MM.1S (cell line): ENCODE results near the gene KCNJ2.

ENCODE experiments used
- DNase-seq: peaks from one replicate; pipeline ENCODE4 v3.0.0-alpha.2; 2015
- H2AFZ ChIP-seq: fragments of 300-600 bp; sonication (generic); 2 replicates; pipeline ENCODE4 v1.6.0; 2016; ENCODE audit warnings: antibody characterized with exemption, low read length
- H3F3A ChIP-seq: fragments of 300-600 bp; sonication (generic); 2 replicates; pipeline ENCODE4 v1.6.1; 2016; ENCODE audit warnings: mild to moderate bottlenecking, antibody characterized with exemption, low read length, moderate library complexity, mixed read lengths; ENCODE audit not compliant: insufficient read depth
- H3K27ac ChIP-seq: fragments of 300-600 bp; sonication (generic); 2 replicates; pipeline ENCODE4 v1.5.1; 2016; ENCODE audit warnings: mild to moderate bottlenecking, low read length
- H3K27me3 ChIP-seq: fragments of 300-600 bp; sonication (generic); replicated peaks from 2 replicates; pipeline ENCODE4 v1.6.0; 2016; ENCODE audit warnings: low read length; ENCODE audit not compliant: insufficient read depth
- H3K36me3 ChIP-seq: fragments of 300-600 bp; sonication (generic); replicated peaks from 2 replicates; pipeline ENCODE4 v1.6.1; 2016; ENCODE audit warnings: mild to moderate bottlenecking, low read length, mixed read lengths; ENCODE audit not compliant: insufficient read depth
- H3K4me1 ChIP-seq: fragments of 300-600 bp; sonication (generic); 2 replicates; pipeline ENCODE4 v1.6.1; 2016; ENCODE audit warnings: low read length, mixed read lengths
- H3K4me2 ChIP-seq: fragments of 300-600 bp; sonication (generic); 2 replicates; pipeline ENCODE4 v1.6.0; 2016; ENCODE audit warnings: low read depth, low read length
- H3K4me3 ChIP-seq: fragments of 300-600 bp; sonication (generic); 2 replicates; pipeline ENCODE4 v1.5.1; 2016; ENCODE audit warnings: low read length, mixed read lengths
- H3K79me2 ChIP-seq: fragments of 300-600 bp; sonication (generic); 2 replicates; pipeline ENCODE4 v1.6.1; 2016; ENCODE audit warnings: mixed run types, low read length, mixed read lengths
- H3K9ac ChIP-seq: fragments of 300-600 bp; sonication (generic); 2 replicates; pipeline ENCODE4 v1.6.1; 2016; ENCODE audit warnings: low read length, mixed read lengths
- H3K9me2 ChIP-seq: fragments of 300-600 bp; sonication (generic); replicated peaks from 2 replicates; pipeline ENCODE4 v1.6.1; 2016; ENCODE audit warnings: mild to moderate bottlenecking, low read length, mixed read lengths; ENCODE audit not compliant: insufficient read depth
- H3K9me3 ChIP-seq: fragments of 300-600 bp; sonication (generic); replicated peaks from 2 replicates; pipeline ENCODE4 v1.6.1; 2016; ENCODE audit warnings: mild to moderate bottlenecking, low read length, mixed read lengths; ENCODE audit not compliant: insufficient read depth
- H4K20me1 ChIP-seq: fragments of 300-600 bp; sonication (generic); 2 replicates; pipeline ENCODE4 v1.6.1; 2016; ENCODE audit warnings: mild to moderate bottlenecking, low read length, moderate library complexity, mixed read lengths; ENCODE audit not compliant: insufficient read depth
- EZH2 ChIP-seq: fragments of 300-600 bp; sonication (generic); optimal IDR thresholded peaks from 2 replicates; pipeline ENCODE3; 2017; ENCODE audit warnings: low read depth, mild to moderate bottlenecking, antibody characterized with exemption, low read length, mixed read lengths
- EZH2phosphoT487 ChIP-seq: fragments of 300-600 bp; sonication (generic); IDR thresholded peaks from 2 replicates; pipeline ENCODE4 v1.6.1; 2018; ENCODE audit warnings: antibody characterized with exemption, low read length
- TF ChIP-seq, protein P1 (sequence below): fragments of 300-600 bp; sonication (generic); IDR thresholded peaks from 2 replicates; pipeline ENCODE4 v1.5.1; 2016; ENCODE audit warnings: antibody characterized with exemption, low read length, mixed read lengths

KCNJ2 gene

DNA sequence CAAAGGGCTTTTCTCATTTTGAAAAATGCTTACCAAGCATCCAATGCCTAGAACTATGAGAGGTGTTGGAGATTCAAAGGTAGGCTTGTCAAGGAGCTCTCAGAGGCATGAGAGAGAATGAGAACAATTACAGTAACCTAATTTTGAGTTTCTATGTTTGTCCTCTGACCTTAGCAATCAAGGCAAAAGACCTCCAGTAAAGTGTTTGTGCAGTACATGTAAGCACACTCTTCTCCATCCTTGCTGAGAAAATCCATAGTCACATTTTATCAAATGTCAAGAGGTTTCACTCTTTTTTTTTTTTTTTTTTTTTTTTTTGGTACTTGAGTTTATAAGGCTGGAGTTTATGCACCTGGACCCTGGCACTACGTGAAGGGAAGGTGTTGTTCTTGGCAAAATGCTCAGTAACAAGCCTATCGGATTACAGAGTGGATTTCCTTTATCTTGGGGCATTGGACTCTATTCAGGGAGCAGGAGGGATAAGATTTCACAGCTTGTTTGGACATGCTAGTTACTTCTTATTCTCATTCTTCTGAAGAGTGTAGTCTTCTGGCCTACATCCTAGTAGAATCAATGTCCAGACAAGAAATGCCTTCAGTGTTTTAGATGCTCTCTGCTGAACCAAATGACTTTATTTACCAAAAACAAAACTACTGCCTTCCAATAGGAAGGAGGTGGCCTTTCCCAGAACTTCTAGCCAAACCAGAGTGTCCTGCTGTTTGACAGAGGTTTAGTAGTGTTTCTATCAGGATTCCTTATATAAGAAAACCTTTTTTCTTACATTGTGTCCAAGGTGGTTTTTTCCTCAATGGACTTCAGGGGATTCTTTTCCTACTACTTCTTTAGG is 21.9 kb downstream of the KCNJ2 start:
- H3K9me3 ChIP-seq, result no peaks in the 10 kb centered on the region
- TF ChIP-seq EZH2 (no peak), EZH2phosphoT487 (no peak)
- TF ChIP-seq, protein P1, sequence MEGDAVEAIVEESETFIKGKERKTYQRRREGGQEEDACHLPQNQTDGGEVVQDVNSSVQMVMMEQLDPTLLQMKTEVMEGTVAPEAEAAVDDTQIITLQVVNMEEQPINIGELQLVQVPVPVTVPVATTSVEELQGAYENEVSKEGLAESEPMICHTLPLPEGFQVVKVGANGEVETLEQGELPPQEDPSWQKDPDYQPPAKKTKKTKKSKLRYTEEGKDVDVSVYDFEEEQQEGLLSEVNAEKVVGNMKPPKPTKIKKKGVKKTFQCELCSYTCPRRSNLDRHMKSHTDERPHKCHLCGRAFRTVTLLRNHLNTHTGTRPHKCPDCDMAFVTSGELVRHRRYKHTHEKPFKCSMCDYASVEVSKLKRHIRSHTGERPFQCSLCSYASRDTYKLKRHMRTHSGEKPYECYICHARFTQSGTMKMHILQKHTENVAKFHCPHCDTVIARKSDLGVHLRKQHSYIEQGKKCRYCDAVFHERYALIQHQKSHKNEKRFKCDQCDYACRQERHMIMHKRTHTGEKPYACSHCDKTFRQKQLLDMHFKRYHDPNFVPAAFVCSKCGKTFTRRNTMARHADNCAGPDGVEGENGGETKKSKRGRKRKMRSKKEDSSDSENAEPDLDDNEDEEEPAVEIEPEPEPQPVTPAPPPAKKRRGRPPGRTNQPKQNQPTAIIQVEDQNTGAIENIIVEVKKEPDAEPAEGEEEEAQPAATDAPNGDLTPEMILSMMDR, result no peak
- no peaks in the 10 kb centered on the region for H3K27me3 ChIP-seq
- no peaks in the 10 kb centered on the region for H3K4me1 ChIP-seq
- no peaks in the 10 kb centered on the region for H3F3A ChIP-seq
- no peak overlapping the region for H3K9ac ChIP-seq
- H3K9me2 ChIP-seq, result no peaks in the 10 kb centered on the region
- no peaks in the 10 kb centered on the region for H3K36me3 ChIP-seq
- H3K79me2 ChIP-seq, result no peaks in the 10 kb centered on the region
- H3K27ac ChIP-seq, result no peak overlapping the region
- no peak overlapping the region for H3K4me3 ChIP-seq
- H4K20me1 ChIP-seq, result no peaks in the 10 kb centered on the region
- no peak for DNase-seq
- H3K4me2 ChIP-seq, result no peak overlapping the region
- no peak overlapping the region for H2AFZ ChIP-seq

DNA sequence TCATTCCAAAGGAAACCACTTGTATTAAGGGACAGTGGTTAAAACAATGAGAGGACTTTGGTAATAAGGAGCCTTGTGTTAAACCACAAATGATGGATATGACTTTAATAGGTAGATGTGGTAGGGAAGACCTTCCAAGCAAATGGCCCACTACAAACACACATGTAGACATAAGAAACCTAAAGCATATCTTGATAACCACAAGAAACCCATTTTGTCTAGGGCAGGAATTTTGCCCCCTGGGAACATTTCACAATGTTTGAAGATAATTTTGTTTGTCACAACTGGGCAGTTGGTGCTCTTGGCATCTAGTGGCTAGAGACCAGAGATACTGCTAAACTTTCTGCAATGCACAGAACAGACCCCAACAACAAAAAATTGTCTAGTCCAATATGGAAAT is 25.8 kb downstream of the KCNJ2 start:
- no peaks in the 10 kb centered on the region for H3K4me1 ChIP-seq
- H4K20me1 ChIP-seq, result no peaks in the 10 kb centered on the region
- H3K4me2 ChIP-seq, result no peak overlapping the region
- no peaks in the 10 kb centered on the region for H3F3A ChIP-seq
- H2AFZ ChIP-seq, result no peak overlapping the region
- H3K9me3 ChIP-seq, result no peaks in the 10 kb centered on the region
- no peaks in the 10 kb centered on the region for H3K79me2 ChIP-seq
- no peak overlapping the region for H3K4me3 ChIP-seq
- no peak overlapping the region for H3K9ac ChIP-seq
- no peak for DNase-seq
- TF ChIP-seq EZH2, result no peak
- TF ChIP-seq, protein P1, result no peak
- no peak for TF ChIP-seq EZH2phosphoT487
- no peaks in the 10 kb centered on the region for H3K9me2 ChIP-seq
- H3K27ac ChIP-seq, result no peak overlapping the region
- no peaks in the 10 kb centered on the region for H3K27me3 ChIP-seq
- H3K36me3 ChIP-seq, result no peaks in the 10 kb centered on the region

DNA sequence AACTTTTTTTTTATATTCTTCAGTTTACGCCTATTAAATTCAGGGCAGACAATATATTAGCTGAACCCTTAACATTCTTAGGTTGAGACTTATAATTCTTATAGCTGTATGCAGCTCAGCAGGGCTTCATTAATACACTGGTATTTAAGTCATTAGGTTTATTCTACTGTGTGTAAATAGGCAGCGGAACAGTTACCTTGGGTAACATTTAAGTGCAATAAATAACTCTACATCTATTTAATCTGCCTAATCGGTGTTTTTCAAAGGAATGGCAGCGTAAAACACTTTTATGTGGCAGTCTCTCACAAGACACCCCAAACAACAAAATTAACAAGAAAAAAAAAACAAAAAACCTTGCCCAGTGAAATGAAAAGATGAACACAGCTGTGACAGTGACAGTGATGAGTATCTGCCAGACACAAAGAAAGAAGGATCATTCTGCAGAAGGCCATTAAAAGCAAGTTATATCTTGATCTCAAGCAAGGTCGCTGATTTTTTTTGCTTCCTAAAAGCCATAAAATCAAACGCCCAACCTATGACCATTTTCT is 32.6 kb downstream of the KCNJ2 start:
- no peaks in the 10 kb centered on the region for H3K4me1 ChIP-seq
- DNase-seq, result no peak
- no peaks in the 10 kb centered on the region for H3F3A ChIP-seq
- H3K9me3 ChIP-seq, result no peaks in the 10 kb centered on the region
- no peaks in the 10 kb centered on the region for H3K36me3 ChIP-seq
- no peak for TF ChIP-seq EZH2
- TF ChIP-seq EZH2phosphoT487, result no peak
- TF ChIP-seq, protein P1, result no peak
- H4K20me1 ChIP-seq, result no peaks in the 10 kb centered on the region
- H3K9me2 ChIP-seq, result no peaks in the 10 kb centered on the region
- H3K9ac ChIP-seq, result no peak overlapping the region
- H3K4me3 ChIP-seq, result no peak overlapping the region
- H3K4me2 ChIP-seq, result no peak overlapping the region
- no peaks in the 10 kb centered on the region for H3K79me2 ChIP-seq
- no peaks in the 10 kb centered on the region for H3K27me3 ChIP-seq
- H2AFZ ChIP-seq, result no peak overlapping the region
- no peak overlapping the region for H3K27ac ChIP-seq
